ENCODE data around the gene KLF15. TPM values are rescaled to one million over a fixed set of nuclear protein-coding genes. Genes with fewer than 3 reads are reported as not detected.
"Not testable (repeated sequence)": the region's sequence is repeated elsewhere in the genome, so short reads cannot be mapped to it uniquely, and the experiment has no call there.

Gene KLF15
- total RNA-seq, 3 donors from 2014 or later, result 0.18 to 0.28 (median 0.22) TPM

GRCh38 chr3:126340596-126340942, 16.6 kb downstream of the KLF15 start:
- ATAC-seq (no peak), DNase-seq (no peak)
- Mint-ChIP-seq H3K4me1 (ENCODE audit: low read depth) (no peaks in the 10 kb centered on the region), H3K4me3 (no peak overlapping the region), H3K9me3 (peaks cover 4% of the 10 kb centered on the region), H3K27me3 (ENCODE audit: low read depth) (peaks cover 10% of the 10 kb centered on the region), H3K36me3 (ENCODE audit: insufficient read depth) (no peaks in the 10 kb centered on the region)

- Mint-ChIP-seq H3K27me3 (ENCODE audit: low read depth) (peaks cover 10% of the 10 kb centered on the region), H3K9me3 (peaks cover 4% of the 10 kb centered on the region), H3K36me3 (ENCODE audit: insufficient read depth) (no peaks in the 10 kb centered on the region), H3K4me1 (ENCODE audit: low read depth) (no peaks in the 10 kb centered on the region), H3K4me3 (no peak overlapping the region)
- DNase-seq (no peak), ATAC-seq (no peak)
Measured at GRCh38 chr3:126340081-126340511, 17.1 kb downstream of the KLF15 start.

GRCh38 chr3:126339466-126339865, 17.7 kb downstream of the KLF15 start:
- H3K27me3 Mint-ChIP-seq (ENCODE audit: low read depth), result peaks cover 10% of the 10 kb centered on the region
- DNase-seq (no peak), ATAC-seq (no peak)

GRCh38 chr3:126338790-126339288, 18.4 kb downstream of the KLF15 start:
- H3K36me3 Mint-ChIP-seq (ENCODE audit: insufficient read depth), result no peaks in the 10 kb centered on the region
- no peak for DNase-seq
- H3K9me3 Mint-ChIP-seq, result peaks cover 4% of the 10 kb centered on the region
- H3K27me3 Mint-ChIP-seq (ENCODE audit: low read depth), result peaks cover 10% of the 10 kb centered on the region
- no peak overlapping the region for H3K4me3 Mint-ChIP-seq
- no peak for ATAC-seq
- H3K4me1 Mint-ChIP-seq (ENCODE audit: low read depth), result no peaks in the 10 kb centered on the region

More at GRCh38 chr3:126339466-126339865, 17.7 kb downstream of the KLF15 start:
- Mint-ChIP-seq H3K4me1 (ENCODE audit: low read depth) (no peaks in the 10 kb centered on the region), H3K4me3 (no peak overlapping the region), H3K36me3 (ENCODE audit: insufficient read depth) (no peaks in the 10 kb centered on the region), H3K9me3 (peaks cover 4% of the 10 kb centered on the region)

GRCh38 chr3:126337980-126338651, 19.1 kb downstream of the KLF15 start:
- H3K4me1 Mint-ChIP-seq (ENCODE audit: low read depth), result no peaks in the 10 kb centered on the region
- H3K9me3 Mint-ChIP-seq, result peaks cover 4% of the 10 kb centered on the region
- H3K27me3 Mint-ChIP-seq (ENCODE audit: low read depth), result peaks cover 10% of the 10 kb centered on the region
- DNase-seq (no peak), ATAC-seq (no peak)
- no peaks in the 10 kb centered on the region for H3K36me3 Mint-ChIP-seq (ENCODE audit: insufficient read depth)
- no peak overlapping the region for H3K4me3 Mint-ChIP-seq

- not testable (repeated sequence) for ATAC-seq; H3K9me3 Mint-ChIP-seq; H3K4me1 Mint-ChIP-seq (ENCODE audit: low read depth); DNase-seq; H3K4me3 Mint-ChIP-seq; H3K36me3 Mint-ChIP-seq (ENCODE audit: insufficient read depth)
- peaks cover 20% of the 10 kb centered on the region for H3K27me3 Mint-ChIP-seq (ENCODE audit: low read depth)
Measured at GRCh38 chr3:126331812-126332336, 25.3 kb downstream of the KLF15 start.

GRCh38 chr3:126329927-126330725, 27.1 kb downstream of the KLF15 start:
- no peak overlapping the region for H3K4me3 Mint-ChIP-seq
- H3K36me3 Mint-ChIP-seq (ENCODE audit: insufficient read depth), result no peaks in the 10 kb centered on the region
- DNase-seq (no peak), ATAC-seq (no peak)
- H3K27me3 Mint-ChIP-seq (ENCODE audit: low read depth), result peaks cover 23% of the 10 kb centered on the region
- H3K9me3 Mint-ChIP-seq, result peaks cover 12% of the 10 kb centered on the region
- no peaks in the 10 kb centered on the region for H3K4me1 Mint-ChIP-seq (ENCODE audit: low read depth)

- H3K4me1 Mint-ChIP-seq (ENCODE audit: low read depth), result no peaks in the 10 kb centered on the region
- DNase-seq, result no peak
- no peak for ATAC-seq
- H3K4me3 Mint-ChIP-seq, result no peak overlapping the region
- peaks cover 23% of the 10 kb centered on the region for H3K27me3 Mint-ChIP-seq (ENCODE audit: low read depth)
- peaks cover 12% of the 10 kb centered on the region for H3K9me3 Mint-ChIP-seq
- no peaks in the 10 kb centered on the region for H3K36me3 Mint-ChIP-seq (ENCODE audit: insufficient read depth)
Measured at GRCh38 chr3:126326629-126327028, 30.6 kb downstream of the KLF15 start.

- Mint-ChIP-seq H3K36me3 (ENCODE audit: insufficient read depth) (no peaks in the 10 kb centered on the region), H3K9me3 (peaks cover 3% of the 10 kb centered on the region), H3K4me3 (no peak overlapping the region), H3K27me3 (ENCODE audit: low read depth) (peaks cover 6% of the 10 kb centered on the region), H3K4me1 (ENCODE audit: low read depth) (no peaks in the 10 kb centered on the region)
- DNase-seq (no peak), ATAC-seq (no peak)
Measured at GRCh38 chr3:126322181-126322967, 34.8 kb downstream of the KLF15 start.

GRCh38 chr3:126321490-126321889, 35.7 kb downstream of the KLF15 start:
- ATAC-seq (no peak), DNase-seq (no peak)
- H3K4me1 Mint-ChIP-seq (ENCODE audit: low read depth), result no peaks in the 10 kb centered on the region
- no peak overlapping the region for H3K4me3 Mint-ChIP-seq
- H3K27me3 Mint-ChIP-seq (ENCODE audit: low read depth), result peaks cover 6% of the 10 kb centered on the region
- H3K36me3 Mint-ChIP-seq (ENCODE audit: insufficient read depth), result no peaks in the 10 kb centered on the region
- peaks cover 2% of the 10 kb centered on the region for H3K9me3 Mint-ChIP-seq

GRCh38 chr3:126320517-126321293, 36.5 kb downstream of the KLF15 start:
- H3K36me3 Mint-ChIP-seq (ENCODE audit: insufficient read depth), result no peaks in the 10 kb centered on the region
- H3K4me1 Mint-ChIP-seq (ENCODE audit: low read depth), result no peaks in the 10 kb centered on the region
- DNase-seq, result no peak
- no peak overlapping the region for H3K4me3 Mint-ChIP-seq
- no peak for ATAC-seq
- no peaks in the 10 kb centered on the region for H3K9me3 Mint-ChIP-seq
- peaks cover 2% of the 10 kb centered on the region for H3K27me3 Mint-ChIP-seq (ENCODE audit: low read depth)

- peaks cover 2% of the 10 kb centered on the region for H3K27me3 Mint-ChIP-seq (ENCODE audit: low read depth)
- no peak for DNase-seq
- no peaks in the 10 kb centered on the region for H3K9me3 Mint-ChIP-seq
- H3K4me3 Mint-ChIP-seq, result no peak overlapping the region
- ATAC-seq, result no peak
- no peaks in the 10 kb centered on the region for H3K4me1 Mint-ChIP-seq (ENCODE audit: low read depth)
- no peaks in the 10 kb centered on the region for H3K36me3 Mint-ChIP-seq (ENCODE audit: insufficient read depth)
Measured at GRCh38 chr3:126319701-126320295, 37.4 kb downstream of the KLF15 start.
